ENCODE measurements around the gene KIAA1958. TPM values are rescaled to one million over a fixed set of nuclear protein-coding genes. Genes with fewer than 3 reads are reported as not detected.

The KIAA1958 gene
- total and polyA plus RNA-seq, 10 donors = 0.39 to 11.9 (median 6.3) TPM

DNA sequence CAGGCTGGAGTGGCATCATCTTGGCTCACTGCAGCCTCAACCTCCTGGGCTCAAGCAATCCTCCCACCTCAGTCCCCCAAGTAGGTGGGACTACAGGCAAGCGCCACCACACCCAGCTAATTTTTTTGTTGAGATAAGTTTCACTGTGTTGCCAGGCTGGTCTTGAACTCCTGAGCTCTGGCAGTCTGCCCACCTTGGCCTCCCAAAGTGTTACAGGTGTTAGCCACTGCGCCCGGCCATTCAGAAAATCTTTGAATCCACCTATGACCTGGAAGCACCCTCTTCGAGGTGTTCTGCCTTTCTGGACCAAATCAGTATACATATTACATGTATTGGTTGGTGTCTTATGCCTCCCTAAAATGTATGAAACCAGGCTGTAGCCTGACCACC lies 61.4 kb downstream of the KIAA1958 start:
- Histone ChIP-seq H3K4me1 (peaks cover 0 to 23% (median 5%) of the 10 kb centered on the region in 6 donors), H3K4me3 (no peak overlapping the region), H3K9me3 (no peaks in the 10 kb centered on the region), H3K27ac (no peak overlapping the region), H3K27me3 (replicated peaks in 1 of 7) (no peaks in the 10 kb centered on the region), H3K36me3 (no peaks in the 10 kb centered on the region)
- intact Hi-C loops (cut with DNase I; ENCODE audit: low total_unique reads) = no loop called here
- WGBS, 5 donors = 89 to 98% (median 94%) methylated on average over 4 of the region's 4 CpGs
- no peak for DNase-seq
- TF ChIP-seq POLR2AphosphoS5 (IDR thresholded peaks at IDR 0.05) (no peak), POLR2A (IDR thresholded peaks at IDR 0.05) (no peak)
- TF ChIP-seq, protein P1, sequence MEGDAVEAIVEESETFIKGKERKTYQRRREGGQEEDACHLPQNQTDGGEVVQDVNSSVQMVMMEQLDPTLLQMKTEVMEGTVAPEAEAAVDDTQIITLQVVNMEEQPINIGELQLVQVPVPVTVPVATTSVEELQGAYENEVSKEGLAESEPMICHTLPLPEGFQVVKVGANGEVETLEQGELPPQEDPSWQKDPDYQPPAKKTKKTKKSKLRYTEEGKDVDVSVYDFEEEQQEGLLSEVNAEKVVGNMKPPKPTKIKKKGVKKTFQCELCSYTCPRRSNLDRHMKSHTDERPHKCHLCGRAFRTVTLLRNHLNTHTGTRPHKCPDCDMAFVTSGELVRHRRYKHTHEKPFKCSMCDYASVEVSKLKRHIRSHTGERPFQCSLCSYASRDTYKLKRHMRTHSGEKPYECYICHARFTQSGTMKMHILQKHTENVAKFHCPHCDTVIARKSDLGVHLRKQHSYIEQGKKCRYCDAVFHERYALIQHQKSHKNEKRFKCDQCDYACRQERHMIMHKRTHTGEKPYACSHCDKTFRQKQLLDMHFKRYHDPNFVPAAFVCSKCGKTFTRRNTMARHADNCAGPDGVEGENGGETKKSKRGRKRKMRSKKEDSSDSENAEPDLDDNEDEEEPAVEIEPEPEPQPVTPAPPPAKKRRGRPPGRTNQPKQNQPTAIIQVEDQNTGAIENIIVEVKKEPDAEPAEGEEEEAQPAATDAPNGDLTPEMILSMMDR (IDR thresholded peaks at IDR 0.05 in 8 of 11, conservative IDR thresholded peaks at IDR 0.05 in 3 of 11) = no peak

- no peak for TF ChIP-seq POLR2AphosphoS5 (IDR thresholded peaks at IDR 0.05)
- no peak for TF ChIP-seq POLR2A (IDR thresholded peaks at IDR 0.05)
- TF ChIP-seq, protein P1 (IDR thresholded peaks at IDR 0.05 in 8 of 11, conservative IDR thresholded peaks at IDR 0.05 in 3 of 11) = no peak
- Histone ChIP-seq H3K4me3 (no peak overlapping the region), H3K36me3 (no peaks in the 10 kb centered on the region), H3K9me3 (no peaks in the 10 kb centered on the region), H3K4me1 (peaks cover 0 to 23% (median 5%) of the 10 kb centered on the region in 6 donors), H3K27ac (peak overlapping the region in 2 of 8 donors; percentile 8 to 9), H3K27me3 (replicated peaks in 1 of 7) (no peaks in the 10 kb centered on the region)
- 67 to 80% (median 71%) methylated on average over 4 of the region's 4 CpGs for WGBS, 5 donors
- intact Hi-C loops (cut with DNase I; ENCODE audit: low total_unique reads) = no loop called here
- no peak for DNase-seq
Measured at GRCh38 chr9:112548836-112549595, 62.4 kb downstream of the KIAA1958 start.

GRCh38 chr9:112550531-112550930 lies 63.9 kb downstream of the KIAA1958 start:
- peaks cover 0 to 22% (median 5%) of the 10 kb centered on the region in 6 donors for H3K4me1 ChIP-seq
- DNase-seq = no peak
- H3K36me3 ChIP-seq = no peaks in the 10 kb centered on the region
- H3K27ac ChIP-seq = no peak overlapping the region
- H3K9me3 ChIP-seq = no peaks in the 10 kb centered on the region
- H3K27me3 ChIP-seq (replicated peaks in 1 of 7) = no peaks in the 10 kb centered on the region
- TF ChIP-seq POLR2AphosphoS5 (IDR thresholded peaks at IDR 0.05) = no peak
- TF ChIP-seq, protein P1 (IDR thresholded peaks at IDR 0.05 in 8 of 11, conservative IDR thresholded peaks at IDR 0.05 in 3 of 11) = no peak
- TF ChIP-seq POLR2A (IDR thresholded peaks at IDR 0.05) = no peak
- 85 to 99% (median 93%) methylated on average over 4 of the region's 4 CpGs for WGBS, 5 donors
- no peak overlapping the region for H3K4me3 ChIP-seq
- intact Hi-C loops (cut with DNase I; ENCODE audit: low total_unique reads) = no loop called here

- no peaks in the 10 kb centered on the region for H3K27me3 ChIP-seq (replicated peaks in 1 of 7)
- intact Hi-C loops (cut with DNase I; ENCODE audit: low total_unique reads) = no loop called here
- H3K9me3 ChIP-seq = no peaks in the 10 kb centered on the region
- H3K36me3 ChIP-seq = no peaks in the 10 kb centered on the region
- no peak overlapping the region for H3K4me3 ChIP-seq
- peaks cover 0 to 11% (median under 1%) of the 10 kb centered on the region in 6 donors for H3K4me1 ChIP-seq
- no peak for DNase-seq
- 72 to 97% (median 84%) methylated on average over 1 of the region's 1 CpG for WGBS, 5 donors
- no peak overlapping the region for H3K27ac ChIP-seq
- TF ChIP-seq POLR2AphosphoS5 (IDR thresholded peaks at IDR 0.05) (no peak), POLR2A (IDR thresholded peaks at IDR 0.05) (no peak)
- TF ChIP-seq, protein P1 (IDR thresholded peaks at IDR 0.05 in 8 of 11, conservative IDR thresholded peaks at IDR 0.05 in 3 of 11) = no peak
Measured at GRCh38 chr9:112551641-112552040, 65.0 kb downstream of the KIAA1958 start.
